CD14-positive monocyte (primary cell): ENCODE data around the gene TMEM129. TPM values are rescaled to one million over a fixed set of nuclear protein-coding genes. Genes with fewer than 3 reads are reported as not detected.
A peak's percentile ranks its signal among the peaks of the same experiment; 100 is the strongest.

Experiments used
- DNase-seq, 3 donors: peaks; one replicate each; pipeline ENCODE4 v3.0.0-alpha.2; 2011 to 2022
- H2AFZ ChIP-seq: 2 replicates; pipeline ENCODE4 v1.6.0; 2012; ENCODE audit warnings: mild to moderate bottlenecking, low read depth, low read length, inconsistent platforms; ENCODE audit not compliant: insufficient read depth, poor library complexity, severe bottlenecking
- H3K27ac ChIP-seq, 2 donors: 1 replicate in 1 of 2; 2 replicates in 1 of 2; pipeline ENCODE4 v1.5.1; 2012 to 2013; ENCODE audit warnings: low read length in 2 of 2, control low read depth in 1 of 2, inconsistent platforms in 1 of 2, low read depth in 1 of 2, mild to moderate bottlenecking in 1 of 2
- H3K27me3 ChIP-seq, 2 donors: one replicate each; pipeline versions ENCODE4 v1.6.0 to v1.6.1; 2011 to 2013; ENCODE audit warnings: low read length in 2 of 2; ENCODE audit not compliant: control insufficient read depth in 2 of 2, insufficient read depth in 2 of 2
- H3K36me3 ChIP-seq, 2 donors: replicated peaks in 1 of 2; 1 replicate in 1 of 2; 2 replicates in 1 of 2; pipeline versions ENCODE4 v1.5.1 to v1.6.1; 2012 to 2013; ENCODE audit warnings: low read length in 2 of 2, control low read depth in 1 of 2, inconsistent platforms in 1 of 2, mild to moderate bottlenecking in 1 of 2; ENCODE audit not compliant: insufficient read depth in 2 of 2, control insufficient read depth in 1 of 2
- H3K4me1 ChIP-seq, 2 donors: 1 replicate in 1 of 2; 2 replicates in 1 of 2; pipeline versions ENCODE4 v1.5.1 to v1.6.1; 2012 to 2013; ENCODE audit warnings: low read length in 2 of 2, control low read depth in 1 of 2, inconsistent platforms in 1 of 2, mild to moderate bottlenecking in 1 of 2, moderate library complexity in 1 of 2; ENCODE audit not compliant: insufficient read depth in 2 of 2, control insufficient read depth in 1 of 2
- H3K4me2 ChIP-seq: replicated peaks from 2 replicates; pipeline ENCODE3; 2012; ENCODE audit warnings: low read length, moderate library complexity, mild to moderate bottlenecking; ENCODE audit not compliant: poor library complexity, severe bottlenecking; ENCODE audit errors: extremely low read depth
- H3K4me3 ChIP-seq, 3 experiments: fragments of 200-600 bp in 1 of 3; sonication (generic) in 1 of 3; replicated peaks in 1 of 3; 1 replicate in 2 of 3; 2 replicates in 1 of 3; pipeline ENCODE4 v1.5.1; 2011 to 2013; ENCODE audit warnings: low read length in 3 of 3, mild to moderate bottlenecking in 3 of 3, control low read depth in 2 of 3, low read depth in 2 of 3, inconsistent platforms in 1 of 3, moderate library complexity in 1 of 3
- H3K79me2 ChIP-seq: 2 replicates; pipeline ENCODE4 v1.6.0; 2012; ENCODE audit warnings: mild to moderate bottlenecking, control low read depth, inconsistent platforms, low read length, moderate library complexity; ENCODE audit not compliant: insufficient read depth
- H3K9ac ChIP-seq: 2 replicates; pipeline ENCODE4 v1.6.0; 2017; ENCODE audit warnings: low read length, mild to moderate bottlenecking; ENCODE audit not compliant: insufficient read depth, poor library complexity, severe bottlenecking
- H3K9me3 ChIP-seq, 2 donors: replicated peaks in 1 of 2; 1 replicate in 1 of 2; 2 replicates in 1 of 2; pipeline versions ENCODE4 v1.5.1 to v1.6.1; 2012 to 2013; ENCODE audit warnings: low read length in 2 of 2, control low read depth in 1 of 2; ENCODE audit not compliant: control insufficient read depth in 1 of 2, insufficient read depth in 1 of 2
- H4K20me1 ChIP-seq: 2 replicates; pipeline ENCODE4 v1.6.0; 2012; ENCODE audit warnings: mild to moderate bottlenecking, low read length, control low read depth, moderate library complexity; ENCODE audit not compliant: insufficient read depth
- H3K27ac Mint-ChIP-seq, 7 donors: one replicate each; pipeline ENCODE4 v1.8.0; 2020; ENCODE audit warnings: mild to moderate bottlenecking in 7 of 7, mixed read lengths in 7 of 7, moderate library complexity in 6 of 7, inconsistent platforms in 2 of 7
- H3K27me3 Mint-ChIP-seq, 3 donors: one replicate each; pipeline ENCODE4 v1.8.0; 2021 to 2022; ENCODE audit warnings: low read depth in 3 of 3, mild to moderate bottlenecking in 3 of 3, mixed read lengths in 3 of 3, moderate library complexity in 3 of 3, inconsistent platforms in 1 of 3
- H3K36me3 Mint-ChIP-seq, 2 donors: one replicate each; pipeline ENCODE4 v1.8.0; 2020; ENCODE audit warnings: mixed read lengths in 2 of 2, inconsistent platforms in 1 of 2, mild to moderate bottlenecking in 1 of 2
- H3K4me1 Mint-ChIP-seq: one replicate; pipeline ENCODE4 v1.8.0; 2020; ENCODE audit warnings: mild to moderate bottlenecking, mixed read lengths
- H3K4me3 Mint-ChIP-seq, 2 donors: one replicate each; pipeline ENCODE4 v1.8.0; 2020; ENCODE audit warnings: mild to moderate bottlenecking in 2 of 2, mixed read lengths in 2 of 2, moderate library complexity in 1 of 2
- H3K9me3 Mint-ChIP-seq, 7 donors: one replicate each; pipeline ENCODE4 v1.8.0; 2020 to 2022; ENCODE audit warnings: mixed read lengths in 7 of 7, mild to moderate bottlenecking in 6 of 7, moderate library complexity in 6 of 7, inconsistent platforms in 2 of 7
- CTCF ChIP-seq: fragments of 200-600 bp; IDR thresholded peaks from one replicate; pipeline ENCODE4 v1.8.0; 2022; ENCODE audit warnings: antibody characterized with exemption, mild to moderate bottlenecking
- WGBS: methylation state at CpG from one replicate; pipeline ENCODE4 v1.1.5; 2013; ENCODE audit warnings: missing lambda C conversion rate; ENCODE audit not compliant: insufficient coverage; 5-methylcytosine and 5-hydroxymethylcytosine counted together
- intact Hi-C, 2 donors: fragments of 100-400 bp; cut with micrococcal nuclease; formaldehyde crosslinking; loops; one replicate each; pipeline versions ENCODE4 v1.15.0 to v1.15.1; 2023
- polyA plus RNA-seq, 3 donors: library from polyadenylated mRNA; depleted of rRNA in 1 of 3; unstranded in 2 of 3; stranded (reverse) in 1 of 3; fragments of 300-500 nt in 2 of 3; fragments of >200 nt in 1 of 3; fragmentation: Illumina TruSeq in 2 of 3; gene quantifications; 1 replicate in 2 of 3; 2 replicates in 1 of 3; pipeline ENCODE4 v1.2.3, GENCODE V29; 2012 to 2021

Gene TMEM129
- polyA plus RNA-seq, 3 donors: 22.4 to 40.2 (median 24.1) TPM

DNA sequence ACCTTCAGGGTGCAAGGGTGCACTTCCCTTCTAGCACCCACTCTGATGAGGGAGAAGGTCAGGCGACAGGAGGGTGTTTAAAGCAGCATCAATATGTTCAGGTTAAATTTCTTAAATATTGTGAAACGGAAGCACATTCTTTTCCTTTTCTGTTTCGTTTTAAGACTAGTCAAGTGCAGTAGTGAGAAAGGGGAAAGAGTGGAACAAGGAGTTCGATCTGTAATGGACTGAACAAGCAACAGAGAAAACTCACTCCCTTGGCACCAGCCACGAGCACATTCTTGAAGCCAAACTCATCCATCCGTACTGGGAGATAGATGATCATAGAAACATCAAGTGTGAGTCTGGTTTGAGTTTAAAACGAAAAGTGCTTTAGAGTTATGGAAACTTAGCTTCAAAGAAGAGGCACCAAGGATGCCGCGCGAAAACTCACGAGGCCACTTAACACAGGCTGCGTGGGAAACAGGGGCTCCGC, 37.8 kb downstream of the TMEM129 start:
- peak overlapping the region; percentile 89 for H2AFZ ChIP-seq
- H3K4me1 ChIP-seq: peaks cover 16 to 23% of the 10 kb centered on the region in 2 donors
- peaks cover 0 to 5% (median 1%) of the 10 kb centered on the region in 3 donors for H3K27me3 Mint-ChIP-seq
- H3K79me2 ChIP-seq: no peaks in the 10 kb centered on the region
- TF ChIP-seq CTCF: no peak
- peaks cover 15% of the 10 kb centered on the region for H3K4me1 Mint-ChIP-seq
- no peaks in the 10 kb centered on the region for H4K20me1 ChIP-seq
- intact Hi-C loops: loop anchor here (5.0 kb wide), 2 partner anchors 101 to 189 kb away; partner anchors contain the start of gene NSD2 (in 1 of the 2)
- no peaks in the 10 kb centered on the region for H3K27me3 ChIP-seq
- peaks cover 0 to 1% (median 0%) of the 10 kb centered on the region in 7 donors for H3K9me3 Mint-ChIP-seq
- peak overlapping the region; percentile 88 to 94 for H3K4me3 Mint-ChIP-seq
- H3K27ac Mint-ChIP-seq: peak overlapping the region; percentile 72 to 90 (median 80)
- H3K9me3 ChIP-seq: no peaks in the 10 kb centered on the region
- H3K4me2 ChIP-seq: peak overlapping the region; percentile 96
- 7% methylated on average over 9 of the region's 13 CpGs for WGBS
- H3K4me3 ChIP-seq: peak overlapping the region; percentile 41 to 78 (median 73)
- peak overlapping the region; percentile 67 for H3K9ac ChIP-seq
- no peaks in the 10 kb centered on the region for H3K36me3 ChIP-seq
- peak overlapping the region in 1 of 2 donors; percentile 58 for H3K27ac ChIP-seq
- no peaks in the 10 kb centered on the region for H3K36me3 Mint-ChIP-seq
- DNase-seq: peak in 1 of 3 donors; percentile 13

GRCh38 chr4:1682860-1683259, 38.3 kb downstream of the TMEM129 start:
- H2AFZ ChIP-seq: peak overlapping the region; percentile 89
- peak overlapping the region; percentile 41 to 78 (median 73) for H3K4me3 ChIP-seq
- no peaks in the 10 kb centered on the region for H3K36me3 ChIP-seq
- Mint-ChIP-seq H3K36me3 (no peaks in the 10 kb centered on the region), H3K9me3 (peaks cover 0 to 1% (median 0%) of the 10 kb centered on the region in 7 donors), H3K4me3 (peak overlapping the region; percentile 88 to 94), H3K27me3 (peaks cover 0 to 5% (median 1%) of the 10 kb centered on the region in 3 donors), H3K27ac (peak overlapping the region in 3 of 7 donors; percentile 33 to 90 (median 75)), H3K4me1 (peaks cover 15% of the 10 kb centered on the region)
- no peak for TF ChIP-seq CTCF
- intact Hi-C loops: loop anchor here (5.0 kb wide), 2 partner anchors 101 to 189 kb away; partner anchors contain the start of gene NSD2 (in 1 of the 2)
- peak overlapping the region; percentile 96 for H3K4me2 ChIP-seq
- no peak overlapping the region for H3K27ac ChIP-seq
- H3K79me2 ChIP-seq: no peaks in the 10 kb centered on the region
- DNase-seq: no peak
- peaks cover 16 to 23% of the 10 kb centered on the region in 2 donors for H3K4me1 ChIP-seq
- H3K9ac ChIP-seq: no peak overlapping the region
- WGBS: 100% methylated on average over 6 of the region's 13 CpGs
- no peaks in the 10 kb centered on the region for H4K20me1 ChIP-seq
- H3K27me3 ChIP-seq: no peaks in the 10 kb centered on the region
- no peaks in the 10 kb centered on the region for H3K9me3 ChIP-seq
